Right lobe of liver (tissue), 6 donors: Measurements from ENCODE around the gene COX10. TPM values are rescaled to one million over a fixed set of nuclear protein-coding genes. Genes with fewer than 3 reads are reported as not detected.

Source experiments
- ATAC-seq, 4 donors: fragments of 200-7000 bp; cut with Tn5 transposase; one replicate each; pipeline ENCODE4 v1.9.1; 2020; ENCODE audit warnings: mild to moderate bottlenecking in 4 of 4, moderate library complexity in 4 of 4
- DNase-seq, 3 donors: peaks; one replicate each; pipeline ENCODE4 v3.0.0-alpha.2; 2020
- H3K27ac ChIP-seq, 3 donors: fragments of 200-600 bp; one replicate each; pipeline ENCODE4 v1.8.0; 2022
- H3K27me3 ChIP-seq, 2 donors: fragments of 200-600 bp; one replicate each; pipeline ENCODE4 v1.8.0; 2022
- H3K36me3 ChIP-seq, 4 donors: fragments of 200-600 bp; sonication (generic) in 1 of 4; one replicate each; pipeline versions ENCODE4 v1.5.1 to v1.8.0; 2017 to 2022; ENCODE audit warnings: control low read depth in 1 of 4
- H3K4me1 ChIP-seq, 4 donors: fragments of 200-600 bp; sonication (generic) in 1 of 4; one replicate each; pipeline versions ENCODE4 v1.5.1 to v1.8.0; 2017 to 2022; ENCODE audit warnings: control low read depth in 1 of 4
- H3K4me3 ChIP-seq, 3 donors: fragments of 200-600 bp; one replicate each; pipeline ENCODE4 v1.8.0; 2022
- H3K9me3 ChIP-seq, 4 donors: fragments of 200-600 bp; sonication (generic) in 1 of 4; one replicate each; pipeline versions ENCODE4 v1.5.1 to v1.8.0; 2017 to 2022; ENCODE audit warnings: control low read depth in 1 of 4
- POLR2A ChIP-seq: fragments of 450-650 bp; IDR thresholded peaks from one replicate; pipeline ENCODE4 v1.6.1; 2017; ENCODE audit warnings: antibody characterized with exemption, mild to moderate bottlenecking
- WGBS: methylation state at CpG from one replicate; pipeline ENCODE4 v1.1.6; 2018; ENCODE audit warnings: low coverage, low lambda C conversion rate; ENCODE audit not compliant: insufficient coverage; ENCODE audit errors: missing lambda C conversion rate; 5-methylcytosine and 5-hydroxymethylcytosine counted together
- intact Hi-C, 2 donors: fragments of 100-400 bp; cut with DNase I; formaldehyde crosslinking; loops; one replicate each; pipeline versions ENCODE4 v1.11.2 to v1.14.1; 2022
- total RNA-seq, 6 experiments: library from RNA; depleted of rRNA in 2 of 6; stranded (reverse); fragments of >200 nt in 2 of 6; fragmentation: NEBNext Ultra II Directional in 3 of 6; extraction: Animal tissue kit (Norgen Biotek cat#: 25700) in 3 of 6; gene quantifications; one replicate each; pipeline versions ENCODE4 v1.1.0 to v1.2.4, GENCODE V29; 2016 to 2023
- TF ChIP-seq, protein P1 (sequence below), 4 donors: fragments of 200-600 bp in 3 of 4; fragments of 450-650 bp in 1 of 4; IDR thresholded peaks; one replicate each; pipeline versions ENCODE4 v1.5.1 to v1.8.0; 2016 to 2022; ENCODE audit warnings: antibody characterized with exemption in 4 of 4, mild to moderate bottlenecking in 2 of 4
- donor health status: DM: no; HTN: yes; CAD: no.
- donor health status: DM: no; HTN: no; CAD: no.
- donor health status: DM: no; HTN: no; CAD: no.
- donor health status: DM: no; HTN: yes; CAD: no.
- donor health status: DM: no; HTN: yes; CAD: no.

COX10 gene
- total RNA-seq, 6 experiments from 2014 or later = 6.8 to 23.0 (median 9.0) TPM

DNA sequence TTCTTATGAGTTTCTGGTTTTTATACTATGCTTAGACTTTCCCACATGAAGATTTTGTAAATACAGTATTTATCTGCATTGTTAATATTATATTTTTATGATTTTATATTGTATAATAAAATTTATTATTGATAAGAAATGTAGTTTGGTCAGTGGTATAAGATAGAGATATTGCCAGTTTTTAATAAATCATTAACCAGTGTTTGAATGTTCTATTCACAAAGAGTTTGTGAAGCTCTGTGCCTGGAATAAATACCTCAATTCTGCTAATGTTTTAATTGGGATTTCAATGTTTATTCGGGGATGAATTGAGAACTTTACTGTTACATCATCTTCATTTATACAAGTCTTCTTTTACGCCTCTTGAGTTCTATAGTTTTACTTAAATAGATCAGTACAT is 16.9 kb downstream of the COX10 start:
- WGBS = 40% methylated on average over 2 of the region's 2 CpGs
- ATAC-seq = peak in 3 of 4 donors; percentile 39 to 64 (median 56)

DNA sequence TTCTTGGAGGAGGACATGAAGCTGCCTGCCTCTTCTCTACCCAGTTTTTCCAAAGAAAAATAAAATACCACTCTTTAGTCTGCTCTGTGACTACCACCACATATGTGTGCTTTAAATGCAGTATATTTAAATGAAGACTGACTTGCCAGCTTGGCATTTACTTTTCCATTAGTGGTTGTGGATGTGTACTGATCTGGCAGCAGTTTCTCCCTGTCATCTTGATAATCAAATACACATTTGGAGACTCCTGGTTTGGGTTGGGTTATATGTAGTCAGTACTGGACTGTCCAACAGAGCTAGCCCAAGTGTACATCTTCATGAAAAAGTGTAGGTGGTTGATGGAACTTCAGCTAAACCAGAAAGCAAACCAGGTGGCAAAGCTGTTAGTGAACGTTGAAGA is 19.9 kb downstream of the COX10 start:
- WGBS = no CpG with 5 or more reads among the region's 1 CpG
- H3K4me1 ChIP-seq = peaks cover 0 to 15% (median 0%) of the 10 kb centered on the region in 4 donors
- no peak for TF ChIP-seq POLR2A
- TF ChIP-seq, protein P1, sequence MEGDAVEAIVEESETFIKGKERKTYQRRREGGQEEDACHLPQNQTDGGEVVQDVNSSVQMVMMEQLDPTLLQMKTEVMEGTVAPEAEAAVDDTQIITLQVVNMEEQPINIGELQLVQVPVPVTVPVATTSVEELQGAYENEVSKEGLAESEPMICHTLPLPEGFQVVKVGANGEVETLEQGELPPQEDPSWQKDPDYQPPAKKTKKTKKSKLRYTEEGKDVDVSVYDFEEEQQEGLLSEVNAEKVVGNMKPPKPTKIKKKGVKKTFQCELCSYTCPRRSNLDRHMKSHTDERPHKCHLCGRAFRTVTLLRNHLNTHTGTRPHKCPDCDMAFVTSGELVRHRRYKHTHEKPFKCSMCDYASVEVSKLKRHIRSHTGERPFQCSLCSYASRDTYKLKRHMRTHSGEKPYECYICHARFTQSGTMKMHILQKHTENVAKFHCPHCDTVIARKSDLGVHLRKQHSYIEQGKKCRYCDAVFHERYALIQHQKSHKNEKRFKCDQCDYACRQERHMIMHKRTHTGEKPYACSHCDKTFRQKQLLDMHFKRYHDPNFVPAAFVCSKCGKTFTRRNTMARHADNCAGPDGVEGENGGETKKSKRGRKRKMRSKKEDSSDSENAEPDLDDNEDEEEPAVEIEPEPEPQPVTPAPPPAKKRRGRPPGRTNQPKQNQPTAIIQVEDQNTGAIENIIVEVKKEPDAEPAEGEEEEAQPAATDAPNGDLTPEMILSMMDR (IDR thresholded peaks at IDR 0.05) = no peak
- H3K27me3 ChIP-seq = no peaks in the 10 kb centered on the region
- no peaks in the 10 kb centered on the region for H3K9me3 ChIP-seq
- DNase-seq = no peak
- intact Hi-C loops = no loop called here
- no peak overlapping the region for H3K4me3 ChIP-seq
- H3K27ac ChIP-seq = no peak overlapping the region
- H3K36me3 ChIP-seq = no peaks in the 10 kb centered on the region
- no peak for ATAC-seq

More for the DNA sequence above, 16.9 kb downstream of the COX10 start:
- H3K36me3 ChIP-seq = no peaks in the 10 kb centered on the region
- no peaks in the 10 kb centered on the region for H3K27me3 ChIP-seq
- intact Hi-C loops = no loop called here
- TF ChIP-seq, protein P1 (IDR thresholded peaks at IDR 0.05) = no peak
- TF ChIP-seq POLR2A = no peak
- no peak overlapping the region for H3K4me3 ChIP-seq
- no peak overlapping the region for H3K27ac ChIP-seq
- H3K9me3 ChIP-seq = no peaks in the 10 kb centered on the region
- no peak for DNase-seq
- H3K4me1 ChIP-seq = peaks cover 0 to 7% (median 0%) of the 10 kb centered on the region in 4 donors

DNA sequence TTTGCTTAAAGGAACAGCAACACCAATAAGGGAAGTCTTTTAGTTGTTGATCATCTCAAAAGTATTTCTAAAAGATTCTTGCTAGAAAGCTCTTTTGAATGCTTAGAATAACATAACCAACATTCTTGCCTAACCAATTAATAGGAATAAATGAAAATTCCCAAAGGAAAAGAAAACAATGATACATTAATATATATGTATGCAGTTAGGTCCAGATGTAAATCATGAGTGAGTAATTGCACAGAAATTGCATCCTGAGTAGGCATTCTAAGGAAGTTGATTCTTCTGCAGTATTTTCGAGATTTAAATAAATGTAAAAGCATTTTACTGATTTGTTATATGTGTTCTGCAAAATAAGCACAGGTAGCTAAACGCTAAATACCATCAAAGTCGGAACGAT is 22.1 kb downstream of the COX10 start:
- intact Hi-C loops = no loop called here

DNA sequence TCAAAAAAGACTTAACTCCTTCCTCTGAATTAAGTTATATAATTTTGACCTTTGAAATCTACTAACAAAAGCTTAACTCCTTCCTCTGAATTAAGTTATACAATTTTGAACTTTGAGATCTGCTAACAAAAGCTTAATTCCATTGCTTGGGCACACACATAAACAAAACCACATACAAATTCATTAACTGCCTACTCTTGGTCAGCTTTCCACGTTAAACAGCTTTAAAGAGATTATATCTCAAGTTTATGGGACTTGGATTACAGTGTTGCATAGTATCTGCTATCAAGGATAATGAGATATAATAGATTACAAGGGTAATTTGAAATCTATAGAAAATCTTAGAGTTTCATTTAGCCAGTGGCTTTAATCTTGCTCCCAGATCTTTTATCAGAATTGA is 23.5 kb downstream of the COX10 start:
- TF ChIP-seq POLR2A = no peak
- TF ChIP-seq, protein P1 (IDR thresholded peaks at IDR 0.05) = no peak
- intact Hi-C loops = no loop called here

More for the DNA sequence above, 22.1 kb downstream of the COX10 start:
- H3K27me3 ChIP-seq = no peaks in the 10 kb centered on the region
- WGBS = 88% methylated on average over 4 of the region's 4 CpGs
- no peak overlapping the region for H3K4me3 ChIP-seq
- TF ChIP-seq, protein P1 (IDR thresholded peaks at IDR 0.05) = no peak
- TF ChIP-seq POLR2A = no peak
- no peaks in the 10 kb centered on the region for H3K36me3 ChIP-seq
- H3K27ac ChIP-seq = no peak overlapping the region
- H3K4me1 ChIP-seq = peaks cover 0 to 12% (median 0%) of the 10 kb centered on the region in 4 donors
- DNase-seq (no peak), ATAC-seq (no peak)
- H3K9me3 ChIP-seq = no peaks in the 10 kb centered on the region

More for the DNA sequence above, 23.5 kb downstream of the COX10 start:
- no peak for DNase-seq
- Histone ChIP-seq H3K27me3 (no peaks in the 10 kb centered on the region), H3K27ac (no peak overlapping the region), H3K36me3 (no peaks in the 10 kb centered on the region), H3K9me3 (no peaks in the 10 kb centered on the region), H3K4me1 (peaks cover 0 to 9% (median 0%) of the 10 kb centered on the region in 4 donors), H3K4me3 (no peak overlapping the region)
- ATAC-seq = no peak
- WGBS = 50% methylated on average over 1 of the region's 1 CpG
